K562 (cell line): Measurements from ENCODE around the gene ANO8. TPM values are rescaled to one million over a fixed set of nuclear protein-coding genes. Genes with fewer than 3 reads are reported as not detected.

Experiments
- ATAC-seq: fragments of 200-7000 bp; cut with Tn5 transposase; 3 replicates; pipeline ENCODE4 v1.9.1; 2020; ENCODE audit warnings: moderate library complexity
- BruUV-seq: library from RNA; stranded (reverse); fragments of 400-500 nt; replicated peaks from 2 replicates; lab custom pipeline; 2021; lab: Mats Ljungman, UMichigan
- CTCF ChIA-PET: fragments of 300-600 bp; formaldehyde crosslinking; extraction: SDS; loops from one replicate; lab custom pipeline; 2021; ENCODE audit warnings: low intra/inter-chr PET ratio; lab: Yijun Ruan, JAX
- POLR2A ChIA-PET: fragments of 300-600, 350-650 bp; sonication (Branson Sonifier 250); formaldehyde crosslinking; extraction: SDS; loops from one replicate; lab custom pipeline; 2021; ENCODE audit warnings: antibody characterized with exemption, inconsistent platforms; lab: Yijun Ruan, JAX
- DNase-seq, 4 experiments: peaks; one replicate each; pipeline versions ENCODE4 v3.0.0 to v3.0.0-alpha.2; 2011 to 2018; ENCODE audit warnings: low spot score in 3 of 4, mixed read lengths in 3 of 4; ENCODE audit errors: extremely low read depth in 1 of 4
- FAIRE-seq: peaks from 2 replicates; lab custom pipeline; 2011; peaks lifted over from hg19 to GRCh38; lab: Jason Lieb, UNC
- H2AFZ ChIP-seq: 2 replicates; pipeline ENCODE4 v1.6.0; 2011; ENCODE audit warnings: low read depth, low read length, control low read depth, inconsistent platforms
- H3K27ac ChIP-seq: fragments of 200-600 bp; 3 replicates; pipeline ENCODE4 v1.8.0; 2011; ENCODE audit warnings: low read depth, mild to moderate bottlenecking, control low read depth, inconsistent platforms, low read length, moderate library complexity, mixed read lengths; ENCODE audit errors: extremely low read depth
- H3K27me3 ChIP-seq, 2 experiments: fragments of 300-600 bp in 1 of 2; 2 replicates in 1 of 2; 3 replicates in 1 of 2; pipeline versions ENCODE4 v1.6.0 to v1.8.0; 2011; ENCODE audit warnings: inconsistent platforms in 2 of 2, low read length in 2 of 2, mild to moderate bottlenecking in 1 of 2, mixed read lengths in 1 of 2, moderate library complexity in 1 of 2; ENCODE audit not compliant: control insufficient read depth in 2 of 2, insufficient read depth in 2 of 2
- H3K36me3 ChIP-seq: fragments of 300-600 bp; 3 replicates; pipeline ENCODE4 v1.8.0; 2011; ENCODE audit warnings: mild to moderate bottlenecking, low read length, inconsistent platforms; ENCODE audit not compliant: control insufficient read depth, insufficient read depth
- H3K4me1 ChIP-seq, 2 experiments: fragments of 200-600 bp in 1 of 2; replicated peaks in 1 of 2; 2 replicates in 1 of 2; 3 replicates in 1 of 2; pipeline versions ENCODE4 v1.5.1 to v1.8.0; 2011; ENCODE audit warnings: inconsistent platforms in 2 of 2, low read length in 2 of 2, mild to moderate bottlenecking in 1 of 2, mixed read lengths in 1 of 2, moderate library complexity in 1 of 2; ENCODE audit not compliant: control insufficient read depth in 2 of 2, insufficient read depth in 2 of 2
- H3K4me2 ChIP-seq: 2 replicates; pipeline ENCODE4 v1.6.1; 2011; ENCODE audit warnings: low read length, control low read depth, inconsistent platforms, mixed read lengths; ENCODE audit not compliant: insufficient read depth
- H3K4me3 ChIP-seq: fragments of 200-600 bp; sonication (generic), shearing (Covaris generic); 2 replicates; pipeline ENCODE4 v1.5.1; 2016; ENCODE audit warnings: control low read depth, inconsistent platforms
- H3K79me2 ChIP-seq: fragments of 200-600 bp; 3 replicates; pipeline ENCODE4 v1.8.0; 2011; ENCODE audit warnings: low read length, inconsistent platforms; ENCODE audit not compliant: control insufficient read depth, insufficient read depth
- H3K9ac ChIP-seq, 2 experiments: 2 replicates each; pipeline versions ENCODE4 v1.6.0 to v1.6.1; 2011; ENCODE audit warnings: low read depth in 2 of 2, low read length in 2 of 2, control low read depth in 1 of 2, inconsistent platforms in 1 of 2, mild to moderate bottlenecking in 1 of 2, mixed read lengths in 1 of 2; ENCODE audit not compliant: insufficient read depth in 1 of 2
- H3K9me1 ChIP-seq: one replicate; pipeline ENCODE4 v1.6.0; 2011; ENCODE audit warnings: inconsistent platforms, mild to moderate bottlenecking, low read length, moderate library complexity; ENCODE audit not compliant: control insufficient read depth, insufficient read depth
- H3K9me3 ChIP-seq: replicated peaks from 2 replicates; pipeline ENCODE4 v1.5.1; 2011; ENCODE audit warnings: low read depth, low read length, inconsistent platforms; ENCODE audit not compliant: control insufficient read depth, insufficient read depth
- H4K20me1 ChIP-seq: replicated peaks from 2 replicates; pipeline ENCODE4 v1.6.1; 2011; ENCODE audit warnings: low read length, inconsistent platforms, mixed read lengths; ENCODE audit not compliant: control insufficient read depth, insufficient read depth
- BCOR ChIP-seq: fragments of 450-650 bp; IDR thresholded peaks from 2 replicates; pipeline ENCODE4 v1.6.1; 2016
- FIP1L1 ChIP-seq: fragments of 200-400 bp; formaldehyde crosslinking; IDR thresholded peaks from 2 replicates; pipeline ENCODE4 v1.6.1; 2018; ENCODE audit warnings: mild to moderate bottlenecking, low read depth, low read length; ENCODE audit not compliant: poor library complexity, severe bottlenecking
- KDM1A ChIP-seq, 2 experiments: fragments of 450-650 bp; IDR thresholded peaks; 2 replicates each; pipeline ENCODE4 v1.6.1; 2016; ENCODE audit warnings: mild to moderate bottlenecking in 2 of 2
- NR2C2 ChIP-seq, 2 experiments: fragments of 200-800 bp in 1 of 2; sonication (Bioruptor generic) in 1 of 2; sonication (generic) in 1 of 2; formaldehyde crosslinking in 1 of 2; IDR thresholded peaks; 2 replicates each; pipeline versions ENCODE4 v1.6.1 to v1.8.0; 2016 to 2022; ENCODE audit warnings: mild to moderate bottlenecking in 1 of 2, missing compliant biosample characterization in 1 of 2, missing genetic modification characterization in 1 of 2, missing genetic modification reagents in 1 of 2
- ZFP36 ChIP-seq: fragments of 150-350 bp; IDR thresholded peaks from 2 replicates; pipeline ENCODE4 v1.6.1; 2018; ENCODE audit warnings: low read length, low read depth; ENCODE audit not compliant: partially characterized antibody
- WGBS: fragments of 100-300 bp; shearing (Covaris generic); methylation state at CpG from one replicate; pipeline ENCODE4 v1.1.6; 2016; ENCODE audit warnings: low coverage, mixed read lengths; ENCODE audit not compliant: insufficient coverage; ENCODE audit errors: missing lambda C conversion rate; 5-methylcytosine and 5-hydroxymethylcytosine counted together
- in situ Hi-C: fragments of 300-500 bp; cut with MboI; formaldehyde crosslinking; loops from 4 replicates; pipeline ENCODE4 v1.15.0; 2018; ENCODE audit warnings: inconsistent platforms, mixed read lengths
- intact Hi-C: fragments of 100-400 bp; cut with micrococcal nuclease; formaldehyde crosslinking; loops from 2 replicates; pipeline ENCODE4 v1.14.2; 2022
- polyA plus RNA-seq, 8 experiments: library from polyadenylated mRNA; depleted of rRNA in 4 of 8; stranded (reverse) in 5 of 8; unstranded in 3 of 8; fragments of >200 nt; fragmentation: Nextera tagmentation in 2 of 8; fragmentation: Illumina TruSeq in 1 of 8; extraction: Ambion mirVana in 2 of 8; extraction: Trizol in 1 of 8; gene quantifications; 2 replicates each; pipeline versions ENCODE4 v1.2.1 to v1.2.3, GENCODE V29; 2011 to 2014; ENCODE audit warnings: inconsistent platforms in 1 of 8, missing spikeins in 1 of 8
- total RNA-seq, 7 experiments: library from RNA; depleted of rRNA in 6 of 7; stranded (reverse); fragments of >200 nt in 6 of 7; fragmentation: Illumina TruSeq in 2 of 7; extraction: Trizol in 2 of 7; gene quantifications; 2 replicates each; pipeline versions ENCODE4 v1.2.1 to v1.2.3, GENCODE V29; 2011 to 2021; ENCODE audit warnings: low replicate concordance in 1 of 7
- TF ChIP-seq, protein P1 (sequence below): fragments of 450-650 bp; formaldehyde crosslinking; IDR thresholded peaks from 2 replicates; pipeline ENCODE4 v1.4.0; 2022; ENCODE audit warnings: missing genetic modification characterization
- TF ChIP-seq, protein P2 (sequence below), 3 experiments: fragments of 200-800 bp in 1 of 3; fragments of 250-450 bp in 1 of 3; fragments of 450-650 bp in 1 of 3; sonication (Bioruptor Pico) in 1 of 3; sonication (Bioruptor generic) in 1 of 3; formaldehyde crosslinking in 1 of 3; IDR thresholded peaks; 2 replicates each; pipeline versions ENCODE4 v1.6.1 to v1.8.0; 2016 to 2022; ENCODE audit warnings: mild to moderate bottlenecking in 2 of 3, missing genetic modification characterization in 2 of 3, missing compliant biosample characterization in 1 of 3, moderate library complexity in 1 of 3

Gene ANO8
- total and polyA plus RNA-seq, 9 of the 15 experiments (the other 6 are each of a cell fraction or from before 2014, with no cell fraction given) = 0.07 to 7.6 (median 2.3) TPM; not detected in 1

DNA sequence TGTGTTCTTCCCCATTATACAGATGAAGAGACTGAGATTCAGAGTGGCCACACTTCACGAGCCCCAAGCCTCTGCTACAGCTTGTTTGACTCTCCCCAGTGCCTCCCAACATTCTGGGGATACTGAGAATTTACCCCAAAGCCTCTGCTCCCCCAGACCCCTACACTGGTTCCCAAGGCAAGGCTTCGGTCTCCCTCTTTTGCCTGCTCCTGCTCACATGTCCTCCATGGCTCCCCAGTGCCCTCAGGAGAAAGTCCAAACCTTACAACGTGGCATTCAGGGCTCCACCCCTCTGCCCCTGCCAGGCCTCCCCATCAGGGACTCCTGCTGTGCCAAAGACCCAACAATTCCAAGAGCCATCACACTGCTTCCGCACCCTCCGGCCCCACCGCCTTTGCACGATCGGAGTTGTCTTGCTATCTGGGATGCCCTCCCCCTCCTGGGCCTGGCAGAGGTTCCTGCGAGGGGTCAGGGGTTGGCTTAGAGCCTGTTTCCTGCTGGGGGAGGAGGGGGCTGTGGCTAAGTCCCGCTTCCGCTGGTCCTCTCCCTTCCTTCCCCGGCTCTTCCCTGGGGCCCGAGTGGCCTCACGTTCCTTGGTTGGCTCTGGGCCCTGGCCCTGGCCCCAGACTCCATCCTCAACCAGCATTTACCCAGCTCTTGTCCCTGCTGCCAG, 18.1 kb upstream of the ANO8 start:
- BruUV-seq = no TSS peak
- no peak overlapping the region for H3K9ac ChIP-seq
- in situ Hi-C loops (no loop called here), intact Hi-C loops (no loop called here)
- ChIA-PET POLR2A (interaction anchor here (0.7 to 1.3 kb wide), 2 partner anchors 26 to 663 kb away, joined by 3 to 6 read pairs; no protein-coding TSS in a partner anchor), CTCF (no interaction called here)
- H2AFZ ChIP-seq = no peak overlapping the region
- no peaks in the 10 kb centered on the region for H3K9me1 ChIP-seq
- DNase-seq (no peak), FAIRE-seq (no peak), ATAC-seq (peak; percentile 45; the same call in 2 of the 3 replicates)
- H3K4me1 ChIP-seq = peaks cover 0 to 11% of the 10 kb centered on the region in 2 experiments; a peak in 1 of 5 replicates
- no peaks in the 10 kb centered on the region for H3K79me2 ChIP-seq
- no peaks in the 10 kb centered on the region for H3K9me3 ChIP-seq
- peaks cover 14 to 50% of the 10 kb centered on the region in 2 experiments; a peak in 4 of 5 replicates for H3K27me3 ChIP-seq
- H3K36me3 ChIP-seq = no peaks in the 10 kb centered on the region
- WGBS = 14% methylated on average over 5 of the region's 14 CpGs
- no peak overlapping the region for H3K27ac ChIP-seq
- H3K4me3 ChIP-seq = no peak overlapping the region
- no peak overlapping the region for H3K4me2 ChIP-seq
- 0 out of 2 replicates have a peak, but pooled peaks cover 3% of the 10 kb centered on the region for H4K20me1 ChIP-seq
- TF ChIP-seq FIP1L1 (no peak), KDM1A (IDR thresholded peaks at IDR 0.05) (peak; percentile 55 to 56; a peak in 3 of 4 replicates), ZFP36 (peak; percentile 47), NR2C2 (CRISPR knock-in tag; IDR thresholded peaks at IDR 0.05) (no peak), NR2C2 (tag; IDR thresholded peaks at IDR 0.05) (peak; percentile 37; the same call in 1 of the 2 replicates), BCOR (peak; percentile 55)
- TF ChIP-seq, protein P1, sequence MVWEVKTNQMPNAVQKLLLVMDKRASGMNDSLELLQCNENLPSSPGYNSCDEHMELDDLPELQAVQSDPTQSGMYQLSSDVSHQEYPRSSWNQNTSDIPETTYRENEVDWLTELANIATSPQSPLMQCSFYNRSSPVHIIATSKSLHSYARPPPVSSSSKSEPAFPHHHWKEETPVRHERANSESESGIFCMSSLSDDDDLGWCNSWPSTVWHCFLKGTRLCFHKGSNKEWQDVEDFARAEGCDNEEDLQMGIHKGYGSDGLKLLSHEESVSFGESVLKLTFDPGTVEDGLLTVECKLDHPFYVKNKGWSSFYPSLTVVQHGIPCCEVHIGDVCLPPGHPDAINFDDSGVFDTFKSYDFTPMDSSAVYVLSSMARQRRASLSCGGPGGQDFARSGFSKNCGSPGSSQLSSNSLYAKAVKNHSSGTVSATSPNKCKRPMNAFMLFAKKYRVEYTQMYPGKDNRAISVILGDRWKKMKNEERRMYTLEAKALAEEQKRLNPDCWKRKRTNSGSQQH = no peak
- TF ChIP-seq, protein P2, sequence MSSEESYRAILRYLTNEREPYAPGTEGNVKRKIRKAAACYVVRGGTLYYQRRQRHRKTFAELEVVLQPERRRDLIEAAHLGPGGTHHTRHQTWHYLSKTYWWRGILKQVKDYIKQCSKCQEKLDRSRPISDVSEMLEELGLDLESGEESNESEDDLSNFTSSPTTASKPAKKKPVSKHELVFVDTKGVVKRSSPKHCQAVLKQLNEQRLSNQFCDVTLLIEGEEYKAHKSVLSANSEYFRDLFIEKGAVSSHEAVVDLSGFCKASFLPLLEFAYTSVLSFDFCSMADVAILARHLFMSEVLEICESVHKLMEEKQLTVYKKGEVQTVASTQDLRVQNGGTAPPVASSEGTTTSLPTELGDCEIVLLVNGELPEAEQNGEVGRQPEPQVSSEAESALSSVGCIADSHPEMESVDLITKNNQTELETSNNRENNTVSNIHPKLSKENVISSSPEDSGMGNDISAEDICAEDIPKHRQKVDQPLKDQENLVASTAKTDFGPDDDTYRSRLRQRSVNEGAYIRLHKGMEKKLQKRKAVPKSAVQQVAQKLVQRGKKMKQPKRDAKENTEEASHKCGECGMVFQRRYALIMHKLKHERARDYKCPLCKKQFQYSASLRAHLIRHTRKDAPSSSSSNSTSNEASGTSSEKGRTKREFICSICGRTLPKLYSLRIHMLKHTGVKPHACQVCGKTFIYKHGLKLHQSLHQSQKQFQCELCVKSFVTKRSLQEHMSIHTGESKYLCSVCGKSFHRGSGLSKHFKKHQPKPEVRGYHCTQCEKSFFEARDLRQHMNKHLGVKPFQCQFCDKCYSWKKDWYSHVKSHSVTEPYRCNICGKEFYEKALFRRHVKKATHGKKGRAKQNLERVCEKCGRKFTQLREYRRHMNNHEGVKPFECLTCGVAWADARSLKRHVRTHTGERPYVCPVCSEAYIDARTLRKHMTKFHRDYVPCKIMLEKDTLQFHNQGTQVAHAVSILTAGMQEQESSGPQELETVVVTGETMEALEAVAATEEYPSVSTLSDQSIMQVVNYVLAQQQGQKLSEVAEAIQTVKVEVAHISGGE (CRISPR knock-in tag; IDR thresholded peaks at IDR 0.05) = peak in 2 of 3 experiments; percentile 54 to 67; a peak in 1 of 6 replicates
